HG03521 (cell line): ENCODE data around the gene HINT1.
"Not testable (repeated sequence)": the region's sequence is repeated elsewhere in the genome, so short reads cannot be mapped to it uniquely, and the experiment has no call there.

ENCODE experiments used
- ATAC-seq: cut with Tn5 transposase; IDR thresholded peaks from one replicate; pipeline ENCODE4 v1.9.1; 2021; ENCODE audit warnings: mild to moderate bottlenecking, moderate library complexity; ENCODE audit not compliant: unreplicated experiment

HINT1 gene

GRCh38 chr5:131171276-131171810 is 6.3 kb upstream of the HINT1 start:
- no peak for ATAC-seq

GRCh38 chr5:131170540-131171275 is 5.7 kb upstream of the HINT1 start, which contains the start of gene LYRM7:
Gene LYRM7 (plus strand): TSS chr5:131170944. CDS start chr5:131171021, 77 bp downstream.
- peak; percentile 98 for ATAC-seq

DNA sequence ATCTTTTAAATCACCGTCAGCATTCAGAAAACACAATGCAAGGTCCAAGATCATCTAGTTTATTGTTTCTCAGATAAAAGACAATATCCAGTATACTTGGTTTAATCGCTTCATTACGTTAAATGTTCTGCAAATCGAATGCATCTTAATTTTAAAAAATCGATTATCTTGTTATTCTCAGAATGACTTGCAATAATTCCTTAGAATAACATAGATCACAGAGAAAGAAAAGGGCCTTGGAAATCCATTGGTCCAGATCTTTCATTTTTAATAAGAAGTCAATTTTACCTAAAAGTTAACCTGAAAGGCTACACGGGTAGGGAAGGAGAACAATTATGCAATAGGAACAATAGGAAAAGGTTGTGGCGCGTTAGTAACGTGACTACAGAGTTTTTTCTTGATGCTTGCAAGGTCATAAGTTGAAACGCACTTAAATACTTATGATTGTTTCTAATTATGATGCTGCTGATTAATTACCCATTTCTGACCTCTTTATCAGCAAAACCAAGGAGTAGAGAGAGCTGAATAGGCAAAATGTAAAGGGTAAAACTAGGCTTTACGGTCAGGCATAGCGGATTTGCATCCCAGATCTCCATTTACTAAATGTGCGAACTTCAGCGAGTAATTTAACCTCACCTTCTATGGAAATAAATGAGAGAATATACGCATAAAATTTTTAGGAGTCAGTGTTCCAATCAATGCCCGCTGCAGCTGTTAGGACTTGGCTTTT is 4.9 kb upstream of the HINT1 start:
- ATAC-seq: no peak

GRCh38 chr5:131167615-131168014 is 2.6 kb upstream of the HINT1 start:
- no peak for ATAC-seq

- peak; percentile 66 for ATAC-seq
These were observed 601 bp downstream of the HINT1 start for GRCh38 chr5:131164191-131165118.

DNA sequence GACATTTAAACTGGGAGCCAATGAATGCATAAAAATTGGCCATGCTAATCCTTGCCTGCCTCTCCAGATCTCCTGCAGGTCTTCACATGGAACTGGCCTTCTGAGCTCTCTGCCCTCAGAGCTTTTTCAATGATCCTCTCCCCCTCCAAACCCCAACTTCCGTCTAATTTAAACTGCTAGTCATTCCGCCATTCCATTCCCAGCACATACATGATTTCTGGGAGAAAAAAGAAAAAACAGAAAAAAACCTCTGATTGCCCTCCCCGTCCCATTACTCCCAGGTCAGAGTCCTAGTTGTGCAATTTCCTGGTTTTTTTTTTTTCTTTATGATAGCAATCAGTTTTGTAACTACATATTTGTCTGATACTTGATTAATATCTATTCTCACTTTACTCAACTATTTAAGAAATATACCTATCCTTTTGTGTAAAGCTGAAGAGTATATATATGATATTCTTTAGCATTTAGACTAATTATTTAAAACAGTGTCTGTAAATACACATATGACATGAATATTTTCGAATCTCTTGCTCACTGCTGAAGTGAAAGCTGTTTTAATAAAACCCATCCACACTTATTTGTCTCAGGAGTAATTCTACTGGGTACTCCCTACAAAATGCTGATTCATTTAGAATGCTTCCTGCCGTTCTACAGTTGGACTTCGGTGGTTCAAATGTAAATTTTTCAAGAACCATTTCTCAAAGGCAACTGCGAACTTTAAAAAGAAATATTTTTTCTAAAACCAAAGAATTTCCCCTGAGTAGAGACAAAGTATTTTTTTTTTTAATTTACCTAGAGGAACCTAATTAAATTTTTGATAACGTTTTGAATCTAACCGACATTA is 1.6 kb downstream of the HINT1 start:
- ATAC-seq: no peak

- no peak for ATAC-seq
These were observed 4.9 kb downstream of the HINT1 start for GRCh38 chr5:131160134-131160533.

GRCh38 chr5:131156957-131157356 is 8.1 kb downstream of the HINT1 start:
- ATAC-seq: no peak

- ATAC-seq: no peak
These were observed 8.7 kb downstream of the HINT1 start for GRCh38 chr5:131156385-131156784.

DNA sequence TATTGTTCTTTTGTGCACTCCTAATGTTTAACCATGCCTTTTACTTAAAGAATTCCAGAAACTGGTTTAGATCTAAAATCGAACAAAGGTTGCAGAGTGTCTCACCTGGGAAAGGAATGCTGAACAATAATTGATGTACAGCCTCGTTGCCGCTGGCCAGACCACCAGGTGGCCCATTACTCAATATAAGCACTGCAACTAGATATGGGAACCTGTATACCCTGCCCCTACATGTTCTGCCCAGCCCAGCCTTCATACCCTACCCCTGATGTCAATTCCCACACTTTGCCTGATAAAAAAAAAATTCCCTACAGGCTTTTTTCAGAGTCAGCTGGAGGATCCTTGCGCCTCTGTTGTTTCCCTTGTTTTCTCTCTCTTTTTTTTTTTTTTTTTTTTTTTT is 13.8 kb downstream of the HINT1 start:
- no peak for ATAC-seq

GRCh38 chr5:131150408-131150807 is 14.6 kb downstream of the HINT1 start:
- ATAC-seq: no peak

DNA sequence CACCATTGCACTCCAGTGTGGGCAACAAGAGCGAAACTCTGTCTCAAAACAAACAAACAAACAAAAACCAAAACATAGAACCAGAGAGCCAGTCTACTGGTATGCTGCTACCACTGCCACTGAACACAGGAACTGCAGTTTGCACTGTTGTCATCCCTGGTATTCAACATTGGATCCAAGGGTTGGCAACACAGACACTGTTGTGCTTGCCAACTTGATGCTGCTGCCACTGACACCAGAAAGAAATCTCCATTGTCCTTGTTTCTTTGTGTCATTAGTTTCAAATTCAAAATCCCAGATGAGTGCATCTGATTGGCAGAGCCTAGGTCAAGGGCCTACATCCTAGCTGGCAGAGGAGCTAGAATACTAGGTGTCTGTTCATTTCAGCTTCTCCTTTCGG is 16.2 kb downstream of the HINT1 start:
- no peak for ATAC-seq

- no peak for ATAC-seq
These were observed 17.8 kb downstream of the HINT1 start for GRCh38 chr5:131147258-131147657.

GRCh38 chr5:131142970-131143617 is 22.0 kb downstream of the HINT1 start:
- ATAC-seq: no peak

DNA sequence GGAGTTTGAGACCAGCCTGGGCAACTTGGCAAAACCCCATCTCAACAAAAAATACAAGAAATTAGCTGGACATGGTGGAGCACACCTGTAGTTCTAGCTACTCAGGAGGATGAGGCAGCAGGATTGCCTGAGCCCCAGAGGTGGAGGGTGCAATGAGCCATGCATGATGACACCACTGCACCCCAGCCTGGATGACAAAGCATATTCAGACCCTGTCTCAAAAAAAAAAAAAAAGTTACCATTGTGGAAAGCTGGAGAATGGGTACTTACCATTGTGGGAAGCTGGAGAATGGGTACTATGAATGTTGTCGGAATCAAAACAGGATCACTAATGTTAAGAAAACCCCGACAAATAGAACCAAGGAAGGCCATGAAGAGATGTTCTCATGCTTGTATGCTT is 25.7 kb downstream of the HINT1 start:
- no peak for ATAC-seq

DNA sequence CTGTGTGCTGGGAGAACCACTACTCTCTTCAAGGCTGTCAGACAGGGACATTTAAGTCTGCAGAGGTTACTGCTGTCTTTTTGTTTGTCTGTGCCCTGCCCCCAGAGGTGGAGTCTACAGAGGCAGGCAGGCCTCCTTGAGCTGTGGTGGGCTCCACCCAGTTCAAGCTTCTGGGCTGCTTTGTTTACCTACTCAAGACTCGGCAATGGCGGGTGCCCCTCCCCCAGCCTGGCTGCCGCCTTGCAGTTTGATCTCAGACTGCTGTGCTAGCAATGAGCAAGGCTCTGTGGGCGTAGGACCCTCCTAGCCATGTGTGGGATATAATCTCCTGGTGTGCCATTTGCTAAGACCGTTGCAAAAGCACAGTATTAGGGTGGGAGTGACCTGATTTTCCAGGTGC is 26.6 kb downstream of the HINT1 start:
- not testable (repeated sequence) for ATAC-seq

DNA sequence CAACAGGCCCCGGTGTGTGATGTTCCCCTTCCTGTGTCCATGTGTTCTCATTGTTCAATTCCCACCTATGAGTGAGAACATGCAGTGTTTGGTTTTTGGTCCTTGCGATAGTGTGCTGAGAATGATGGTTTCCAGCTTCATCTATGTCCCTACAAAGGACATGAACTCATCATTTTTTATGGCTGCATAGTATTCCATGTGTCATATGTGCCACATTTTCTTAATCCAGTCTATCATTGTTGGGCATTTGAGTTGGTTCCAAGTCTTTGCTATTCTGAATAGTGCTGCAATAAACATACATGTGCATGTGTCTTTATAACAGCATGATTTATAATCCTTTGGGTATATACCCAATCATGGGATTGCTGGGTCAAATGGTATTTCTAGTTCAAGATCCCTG is 32.0 kb downstream of the HINT1 start:
- not testable (repeated sequence) for ATAC-seq

- ATAC-seq: no peak
These were observed 35.8 kb downstream of the HINT1 start for GRCh38 chr5:131129306-131129705.

DNA sequence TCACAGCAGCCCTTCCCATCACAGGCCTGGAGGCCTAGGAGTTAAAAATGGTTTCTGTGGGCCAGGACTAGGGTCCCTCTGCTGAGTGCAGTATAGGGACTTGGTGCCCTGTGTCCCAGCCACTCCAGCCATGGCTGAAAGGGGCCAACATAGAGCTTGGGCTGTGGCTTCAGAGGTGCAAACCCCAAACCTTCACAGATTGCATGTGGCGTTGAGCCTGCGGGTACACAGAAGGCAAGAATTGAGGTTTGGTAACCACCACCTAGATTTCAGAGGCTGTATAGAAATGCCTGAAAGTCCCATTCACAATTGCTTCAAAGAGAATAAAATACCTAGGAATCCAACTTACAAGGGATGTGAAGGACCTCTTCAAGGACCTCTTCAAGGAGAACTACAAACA is 37.8 kb downstream of the HINT1 start:
- ATAC-seq: not testable (repeated sequence)

GRCh38 chr5:131114754-131115153 is 50.3 kb downstream of the HINT1 start:
- no peak for ATAC-seq
